Measurements from ENCODE around the gene GDF10. TPM values are rescaled to one million over a fixed set of nuclear protein-coding genes. Genes with fewer than 3 reads are reported as not detected.

GDF10 gene
- total and polyA plus RNA-seq, 4 donors, result 0.10 to 27.5 (median 3.8) TPM; not detected in 1

DNA sequence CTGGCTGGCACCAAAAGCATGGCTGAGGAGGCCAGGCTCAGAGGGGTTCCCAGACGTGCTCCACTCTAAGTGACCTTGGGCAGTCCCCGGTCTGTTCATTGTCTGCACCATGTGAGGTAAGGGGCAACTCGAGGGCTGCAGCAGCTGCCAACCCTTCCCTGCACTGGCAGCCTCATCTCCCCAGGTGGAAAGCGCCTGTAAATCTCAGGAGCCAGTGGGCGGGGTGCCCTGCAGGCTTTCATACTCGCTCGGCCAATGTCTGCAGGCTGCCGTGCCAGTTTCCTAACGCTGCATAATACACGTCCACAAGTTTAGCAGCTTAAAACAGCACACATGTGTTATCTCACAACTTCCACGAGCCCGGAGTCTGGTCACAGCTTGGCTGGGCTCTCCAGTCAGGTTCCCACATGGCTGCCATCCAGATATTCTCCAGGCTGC, 12.6 kb upstream of the GDF10 start:
- Histone ChIP-seq H3K4me3 (ENCODE audit: low read length in 2 of 2) (no peak overlapping the region), H3K27me3 (ENCODE audit: control insufficient read depth in 1 of 2, insufficient read depth in 2 of 2, low read length in 1 of 2) (no peaks in the 10 kb centered on the region), H3K27ac (ENCODE audit: low read depth in 1 of 2, low read length in 2 of 2) (no peak overlapping the region), H3K4me1 (ENCODE audit: control insufficient read depth in 1 of 2, insufficient read depth in 2 of 2, low read length in 2 of 2) (no peaks in the 10 kb centered on the region), H3K9me3 (ENCODE audit: control insufficient read depth, low read length) (no peaks in the 10 kb centered on the region), H3K36me3 (ENCODE audit: control insufficient read depth in 1 of 2, insufficient read depth in 2 of 2, low read length in 1 of 2) (no peaks in the 10 kb centered on the region)
- intact Hi-C loops (cut with DNase I), result no loop called here
- peak in 1 of 2 donors; percentile 54 for DNase-seq
- no peak for ATAC-seq (ENCODE audit: low FRiP score)
- WGBS, 2 donors, result 8 to 13% methylated on average over 12 of the region's 12 CpGs

DNA sequence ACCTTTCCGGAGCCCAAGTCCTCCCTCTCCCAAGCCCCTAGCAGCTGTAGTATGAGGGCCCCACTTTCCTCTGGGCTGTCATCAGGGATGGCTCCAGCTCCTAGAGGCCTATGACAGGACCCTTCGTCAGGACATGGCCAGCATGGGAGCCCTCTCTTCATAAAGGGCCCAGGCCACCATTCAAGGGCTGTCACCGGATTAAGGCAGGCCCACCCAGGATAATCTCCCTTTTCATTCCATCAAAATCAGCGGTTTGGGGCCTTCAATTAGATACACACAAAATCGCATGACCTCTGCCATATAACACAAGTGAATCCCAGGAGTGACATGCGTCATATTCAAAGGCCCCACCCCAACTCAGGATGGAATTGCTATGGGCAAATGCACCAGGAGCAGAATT, 12.2 kb upstream of the GDF10 start:
- no peak overlapping the region for H3K27ac ChIP-seq (ENCODE audit: low read depth in 1 of 2, low read length in 2 of 2)
- H3K27me3 ChIP-seq (ENCODE audit: control insufficient read depth in 1 of 2, insufficient read depth in 2 of 2, low read length in 1 of 2), result no peaks in the 10 kb centered on the region
- no peaks in the 10 kb centered on the region for H3K9me3 ChIP-seq (ENCODE audit: control insufficient read depth, low read length)
- H3K4me3 ChIP-seq (ENCODE audit: low read length in 2 of 2), result no peak overlapping the region
- H3K36me3 ChIP-seq (ENCODE audit: control insufficient read depth in 1 of 2, insufficient read depth in 2 of 2, low read length in 1 of 2), result no peaks in the 10 kb centered on the region
- 78% methylated on average over 6 of the region's 6 CpGs for whole genome bisulfite sequencing, 2 donors
- ATAC-seq (ENCODE audit: low FRiP score) (no peak), DNase-seq (no peak)
- intact Hi-C loops (cut with DNase I), result no loop called here
- no peaks in the 10 kb centered on the region for H3K4me1 ChIP-seq (ENCODE audit: control insufficient read depth in 1 of 2, insufficient read depth in 2 of 2, low read length in 2 of 2)

DNA sequence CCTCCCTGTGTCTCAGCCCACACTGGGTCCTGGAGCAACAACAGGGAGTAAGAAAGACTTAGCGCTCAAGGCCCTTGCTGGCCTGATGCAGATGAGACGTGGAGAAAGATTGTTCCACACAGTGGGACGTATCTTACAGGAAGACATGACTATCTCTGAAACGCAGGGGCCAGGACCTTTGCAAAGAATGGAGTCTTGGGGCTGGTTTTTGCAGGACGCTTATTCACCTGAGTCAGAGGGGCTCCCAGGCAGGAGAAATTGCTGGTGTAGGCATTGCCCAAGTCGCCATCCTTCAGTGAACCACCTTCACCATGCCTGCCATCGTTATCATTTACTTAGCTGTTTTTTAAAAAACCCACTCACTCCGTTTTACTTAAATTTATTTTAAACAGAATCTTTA, 11.8 kb upstream of the GDF10 start:
- ATAC-seq (ENCODE audit: low FRiP score), result no peak
- Histone ChIP-seq H3K4me3 (ENCODE audit: low read length in 2 of 2) (no peak overlapping the region), H3K4me1 (ENCODE audit: control insufficient read depth in 1 of 2, insufficient read depth in 2 of 2, low read length in 2 of 2) (no peaks in the 10 kb centered on the region), H3K36me3 (ENCODE audit: control insufficient read depth in 1 of 2, insufficient read depth in 2 of 2, low read length in 1 of 2) (no peaks in the 10 kb centered on the region), H3K27ac (ENCODE audit: low read depth in 1 of 2, low read length in 2 of 2) (no peak overlapping the region), H3K27me3 (ENCODE audit: control insufficient read depth in 1 of 2, insufficient read depth in 2 of 2, low read length in 1 of 2) (no peaks in the 10 kb centered on the region), H3K9me3 (ENCODE audit: control insufficient read depth, low read length) (no peaks in the 10 kb centered on the region)
- 75 to 76% methylated on average over 8 of the region's 8 CpGs for WGBS, 2 donors
- DNase-seq, result no peak
- intact Hi-C loops (cut with DNase I), result no loop called here

DNA sequence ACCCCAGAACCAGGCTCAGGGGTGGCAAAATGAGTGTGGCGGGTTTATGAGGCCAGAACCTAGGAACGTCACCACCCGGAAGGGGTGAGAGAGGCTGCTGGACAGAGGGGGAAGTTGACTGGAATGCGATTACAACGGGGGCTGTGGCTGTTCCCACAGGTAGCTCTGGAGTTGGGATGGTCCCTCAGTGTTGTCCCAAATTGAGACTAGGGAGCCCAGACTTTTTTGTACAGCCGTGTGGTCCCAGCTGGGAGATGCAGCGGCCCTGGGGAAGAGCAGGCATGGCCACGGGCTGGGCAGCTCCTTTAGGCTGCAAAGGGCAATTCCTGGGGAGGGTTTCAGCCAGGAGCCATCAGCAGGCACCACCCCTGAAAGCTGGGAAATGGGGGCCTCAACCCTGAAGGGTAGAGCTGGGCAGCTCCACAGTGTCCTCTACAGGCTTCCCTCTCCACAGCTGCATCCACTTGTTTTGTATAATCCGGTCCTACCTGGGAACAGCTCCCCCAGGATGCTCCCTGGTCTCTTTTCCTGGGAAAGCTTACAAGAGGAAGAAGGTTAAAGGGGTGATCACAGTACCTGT, 11.0 kb upstream of the GDF10 start:
- Histone ChIP-seq H3K27ac (ENCODE audit: low read depth in 1 of 2, low read length in 2 of 2) (no peak overlapping the region), H3K27me3 (ENCODE audit: control insufficient read depth in 1 of 2, insufficient read depth in 2 of 2, low read length in 1 of 2) (no peaks in the 10 kb centered on the region), H3K4me3 (ENCODE audit: low read length in 2 of 2) (no peak overlapping the region), H3K36me3 (ENCODE audit: control insufficient read depth in 1 of 2, insufficient read depth in 2 of 2, low read length in 1 of 2) (no peaks in the 10 kb centered on the region), H3K4me1 (ENCODE audit: control insufficient read depth in 1 of 2, insufficient read depth in 2 of 2, low read length in 2 of 2) (no peaks in the 10 kb centered on the region), H3K9me3 (ENCODE audit: control insufficient read depth, low read length) (no peaks in the 10 kb centered on the region)
- WGBS, 2 donors, result 80 to 83% methylated on average over 9 of the region's 9 CpGs
- intact Hi-C loops (cut with DNase I), result no loop called here
- no peak for ATAC-seq (ENCODE audit: low FRiP score)
- DNase-seq, result no peak

DNA sequence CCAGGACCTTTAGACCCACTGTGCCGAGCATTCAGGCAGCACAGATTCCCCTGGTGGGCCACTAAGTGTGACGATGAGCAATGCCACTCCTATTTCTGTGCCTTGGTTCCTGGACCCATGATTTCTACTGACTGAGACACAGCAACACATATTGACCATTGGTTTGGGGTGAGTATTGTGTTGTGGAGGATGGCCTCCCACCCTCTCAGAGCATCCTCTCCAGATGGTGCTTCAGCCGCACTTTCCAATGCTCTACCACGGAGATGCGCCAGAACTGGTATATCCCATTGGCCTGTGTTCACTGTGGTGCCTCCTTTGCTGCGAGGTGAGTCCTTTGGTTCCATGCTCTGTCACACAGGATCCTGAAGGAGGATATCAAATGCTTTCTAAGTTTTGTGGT, 10.1 kb upstream of the GDF10 start:
- H3K27ac ChIP-seq (ENCODE audit: low read depth in 1 of 2, low read length in 2 of 2), result no peak overlapping the region
- intact Hi-C loops (cut with DNase I), result no loop called here
- ATAC-seq (ENCODE audit: low FRiP score) (no peak), DNase-seq (no peak)
- H3K4me1 ChIP-seq (ENCODE audit: control insufficient read depth in 1 of 2, insufficient read depth in 2 of 2, low read length in 2 of 2), result no peaks in the 10 kb centered on the region
- H3K9me3 ChIP-seq (ENCODE audit: control insufficient read depth, low read length), result no peaks in the 10 kb centered on the region
- H3K27me3 ChIP-seq (ENCODE audit: control insufficient read depth in 1 of 2, insufficient read depth in 2 of 2, low read length in 1 of 2), result no peaks in the 10 kb centered on the region
- no peaks in the 10 kb centered on the region for H3K36me3 ChIP-seq (ENCODE audit: control insufficient read depth in 1 of 2, insufficient read depth in 2 of 2, low read length in 1 of 2)
- no peak overlapping the region for H3K4me3 ChIP-seq (ENCODE audit: low read length in 2 of 2)
- 97 to 100% methylated on average over 6 of the region's 6 CpGs for WGBS, 2 donors

DNA sequence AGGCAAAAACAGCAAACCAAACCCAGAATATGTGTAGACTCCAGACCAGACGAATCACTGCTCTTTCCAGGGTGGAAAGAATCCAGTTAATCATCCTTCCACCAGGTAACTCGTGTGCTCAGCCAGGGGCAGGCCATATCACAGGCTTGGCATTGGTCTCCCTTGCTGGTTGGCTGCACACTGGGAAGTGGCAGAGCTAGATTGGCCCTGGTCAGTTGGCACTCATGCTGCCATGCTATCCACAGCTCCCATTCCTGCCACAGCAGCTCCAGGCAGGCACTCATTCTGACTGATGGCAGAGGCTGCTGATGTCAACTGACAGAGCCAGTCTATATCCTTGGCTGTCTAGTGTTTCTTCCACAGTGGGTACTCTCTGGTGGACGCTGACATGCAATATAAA, 9.7 kb upstream of the GDF10 start:
- Histone ChIP-seq H3K9me3 (ENCODE audit: control insufficient read depth, low read length) (no peaks in the 10 kb centered on the region), H3K36me3 (ENCODE audit: control insufficient read depth in 1 of 2, insufficient read depth in 2 of 2, low read length in 1 of 2) (no peaks in the 10 kb centered on the region), H3K27me3 (ENCODE audit: control insufficient read depth in 1 of 2, insufficient read depth in 2 of 2, low read length in 1 of 2) (no peaks in the 10 kb centered on the region), H3K4me3 (ENCODE audit: low read length in 2 of 2) (no peak overlapping the region), H3K4me1 (ENCODE audit: control insufficient read depth in 1 of 2, insufficient read depth in 2 of 2, low read length in 2 of 2) (no peaks in the 10 kb centered on the region), H3K27ac (ENCODE audit: low read depth in 1 of 2, low read length in 2 of 2) (no peak overlapping the region)
- intact Hi-C loops (cut with DNase I), result no loop called here
- WGBS, 2 donors, result 82 to 88% methylated on average over 3 of the region's 3 CpGs
- ATAC-seq (ENCODE audit: low FRiP score) (no peak), DNase-seq (no peak)

DNA sequence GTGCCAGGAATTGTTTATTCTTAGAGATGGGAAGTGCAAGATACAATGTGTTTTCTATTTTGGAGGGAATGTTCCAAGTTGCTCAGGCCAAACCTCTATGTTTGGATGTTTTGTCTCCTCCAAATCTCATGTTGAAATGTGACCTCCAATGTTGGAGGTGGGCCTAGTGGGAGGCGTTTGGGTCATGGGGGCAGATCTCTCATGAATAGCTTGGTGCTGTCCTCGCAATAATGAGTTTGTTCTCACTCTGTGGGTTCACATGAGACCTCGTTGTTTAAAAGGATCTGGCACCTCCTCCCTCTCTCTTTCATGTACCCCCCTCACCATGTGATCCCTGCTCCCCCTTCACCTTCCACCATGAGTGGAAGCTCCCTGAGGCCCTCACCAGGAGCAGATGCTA, 8.3 kb upstream of the GDF10 start:
- ATAC-seq (ENCODE audit: low FRiP score) (no peak), DNase-seq (no peak)
- H3K27me3 ChIP-seq (ENCODE audit: control insufficient read depth in 1 of 2, insufficient read depth in 2 of 2, low read length in 1 of 2), result no peaks in the 10 kb centered on the region
- H3K4me1 ChIP-seq (ENCODE audit: control insufficient read depth in 1 of 2, insufficient read depth in 2 of 2, low read length in 2 of 2), result no peaks in the 10 kb centered on the region
- no peak overlapping the region for H3K4me3 ChIP-seq (ENCODE audit: low read length in 2 of 2)
- intact Hi-C loops (cut with DNase I), result no loop called here
- H3K36me3 ChIP-seq (ENCODE audit: control insufficient read depth in 1 of 2, insufficient read depth in 2 of 2, low read length in 1 of 2), result no peaks in the 10 kb centered on the region
- WGBS, 2 donors, result 80 to 83% methylated on average over 3 of the region's 3 CpGs
- H3K27ac ChIP-seq (ENCODE audit: low read depth in 1 of 2, low read length in 2 of 2), result no peak overlapping the region
- H3K9me3 ChIP-seq (ENCODE audit: control insufficient read depth, low read length), result no peaks in the 10 kb centered on the region

DNA sequence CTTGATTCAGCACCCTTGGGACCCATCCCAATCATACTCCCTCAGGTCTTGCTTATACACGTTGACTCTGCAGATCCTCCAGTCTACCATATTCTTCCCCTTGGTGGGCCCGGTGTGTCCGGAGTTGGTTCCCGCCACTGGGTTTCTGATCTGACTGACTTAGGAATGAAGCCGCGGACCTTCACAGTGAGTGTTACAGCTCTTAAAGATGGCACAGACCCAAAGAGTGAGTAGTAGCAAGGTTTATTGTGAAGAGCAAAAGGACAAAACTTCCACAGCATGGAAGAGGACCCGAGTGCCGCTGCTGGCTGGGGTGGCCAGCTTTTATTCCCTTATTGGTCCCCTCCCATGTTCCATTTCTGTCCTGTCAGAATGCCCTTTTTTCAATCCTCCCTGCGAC, 5.9 kb upstream of the GDF10 start:
- intact Hi-C loops (cut with DNase I), result no loop called here
- DNase-seq (no peak), ATAC-seq (ENCODE audit: low FRiP score) (no peak)
- H3K27me3 ChIP-seq (ENCODE audit: control insufficient read depth in 1 of 2, insufficient read depth in 2 of 2, low read length in 1 of 2), result no peaks in the 10 kb centered on the region
- H3K9me3 ChIP-seq (ENCODE audit: control insufficient read depth, low read length), result no peaks in the 10 kb centered on the region
- no peak overlapping the region for H3K27ac ChIP-seq (ENCODE audit: low read depth in 1 of 2, low read length in 2 of 2)
- no peaks in the 10 kb centered on the region for H3K36me3 ChIP-seq (ENCODE audit: control insufficient read depth in 1 of 2, insufficient read depth in 2 of 2, low read length in 1 of 2)
- H3K4me1 ChIP-seq (ENCODE audit: control insufficient read depth in 1 of 2, insufficient read depth in 2 of 2, low read length in 2 of 2), result no peaks in the 10 kb centered on the region
- no peak overlapping the region for H3K4me3 ChIP-seq (ENCODE audit: low read length in 2 of 2)
- WGBS, 2 donors, result 97% methylated on average over 9 of the region's 9 CpGs

DNA sequence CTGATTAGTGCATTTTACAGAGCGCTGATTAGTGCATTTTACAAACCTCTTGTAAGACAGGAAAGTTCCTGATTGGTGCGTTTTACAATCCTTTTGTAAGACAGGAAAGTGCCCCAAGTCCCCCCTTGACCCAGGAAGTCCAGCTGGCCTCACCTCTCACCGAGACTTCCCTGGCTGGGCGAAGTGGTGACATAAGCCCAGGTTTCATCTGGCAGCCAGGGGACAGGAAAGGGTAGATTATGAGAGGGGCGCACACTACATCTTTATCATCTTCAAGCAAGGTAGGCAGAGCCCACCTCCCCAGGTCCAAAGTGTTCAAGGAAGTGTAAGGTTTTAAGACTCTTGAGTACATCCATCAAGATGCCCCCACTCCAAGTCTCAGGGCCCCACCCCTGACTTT, 5.5 kb upstream of the GDF10 start:
- no peak for DNase-seq

More for the DNA sequence above, 5.5 kb upstream of the GDF10 start:
- Histone ChIP-seq H3K9me3 (ENCODE audit: control insufficient read depth, low read length) (no peaks in the 10 kb centered on the region), H3K27ac (ENCODE audit: low read depth in 1 of 2, low read length in 2 of 2) (no peak overlapping the region), H3K4me3 (ENCODE audit: low read length in 2 of 2) (no peak overlapping the region), H3K4me1 (ENCODE audit: control insufficient read depth in 1 of 2, insufficient read depth in 2 of 2, low read length in 2 of 2) (no peaks in the 10 kb centered on the region), H3K27me3 (ENCODE audit: control insufficient read depth in 1 of 2, insufficient read depth in 2 of 2, low read length in 1 of 2) (no peaks in the 10 kb centered on the region), H3K36me3 (ENCODE audit: control insufficient read depth in 1 of 2, insufficient read depth in 2 of 2, low read length in 1 of 2) (no peaks in the 10 kb centered on the region)
- 97% methylated on average over 5 of the region's 5 CpGs for WGBS, 2 donors
- intact Hi-C loops (cut with DNase I), result no loop called here
- no peak for ATAC-seq (ENCODE audit: low FRiP score)
